Activated CD8-positive, alpha-beta memory T cell treated with anti-CD3 and anti-CD28 coated beads for 1 hour (primary cell): ENCODE data around the gene RGP1.

Source experiments
- DNase-seq, 2 donors: peaks; one replicate each; pipeline ENCODE4 v3.0.0-alpha.2; 2020; ENCODE audit warnings: low read depth in 1 of 2; ENCODE audit errors: extremely low read depth in 1 of 2

RGP1 gene

GRCh38 chr9:35769763-35770162 is 20.7 kb downstream of the RGP1 start:
- no peak for DNase-seq

GRCh38 chr9:35771075-35771433 is 22.0 kb downstream of the RGP1 start:
- no peak for DNase-seq

DNA sequence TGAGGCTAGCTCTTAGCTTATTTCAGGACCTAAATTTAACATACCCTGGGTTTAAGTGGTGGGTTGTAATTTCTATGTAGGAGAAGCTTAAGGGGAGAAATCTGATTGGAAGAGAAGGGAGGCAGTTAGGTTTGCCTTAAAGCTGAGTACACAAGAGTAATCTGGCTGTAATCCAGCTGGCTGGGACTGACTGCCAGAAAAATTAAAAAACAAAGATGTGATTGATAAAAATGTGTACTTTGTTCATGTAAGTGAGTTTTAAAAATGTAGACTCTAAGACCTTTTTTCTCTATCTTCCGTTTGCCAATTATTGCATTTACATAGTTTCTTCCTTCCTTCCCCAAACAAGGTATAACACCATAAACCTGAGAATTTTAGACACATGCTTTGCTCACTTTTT is 22.4 kb downstream of the RGP1 start:
- DNase-seq = no peak

GRCh38 chr9:35771943-35772342 is 22.9 kb downstream of the RGP1 start:
- DNase-seq = no peak

DNA sequence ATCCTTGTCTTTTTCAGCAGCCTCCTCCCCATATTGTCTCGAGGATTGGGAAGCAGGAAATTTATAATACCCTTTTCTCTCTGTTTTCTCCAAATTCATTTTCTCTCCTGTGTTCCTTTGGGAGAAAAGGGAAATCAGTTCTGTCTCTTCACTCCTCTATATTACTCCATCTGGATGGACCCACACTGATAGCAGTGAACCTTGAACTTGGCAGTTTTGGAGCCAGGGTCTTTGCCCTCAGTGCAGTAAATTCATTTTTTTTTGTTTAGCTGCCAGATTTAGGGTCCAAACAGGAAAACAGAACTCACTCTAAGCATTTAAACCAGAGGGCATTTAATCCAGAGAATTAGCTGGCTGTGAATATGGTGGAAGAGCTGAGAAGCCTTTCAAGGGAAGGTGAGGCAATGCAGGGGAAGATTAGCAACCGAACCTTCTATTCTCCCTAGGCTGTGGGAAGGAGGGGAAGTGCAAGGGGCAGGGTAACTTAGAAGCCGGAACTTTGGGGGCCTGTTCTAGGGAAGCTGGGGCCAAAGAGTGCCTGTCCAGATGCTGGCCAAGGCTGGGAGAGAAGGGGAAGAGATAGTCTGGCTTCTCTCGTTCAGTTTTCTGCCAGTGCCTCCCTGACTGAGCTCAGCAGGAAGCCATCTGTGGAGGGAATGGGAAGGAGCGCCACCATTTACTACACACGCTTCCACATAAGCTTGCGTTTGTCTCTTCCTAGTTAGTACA is 26.0 kb downstream of the RGP1 start:
- no peak for DNase-seq

DNA sequence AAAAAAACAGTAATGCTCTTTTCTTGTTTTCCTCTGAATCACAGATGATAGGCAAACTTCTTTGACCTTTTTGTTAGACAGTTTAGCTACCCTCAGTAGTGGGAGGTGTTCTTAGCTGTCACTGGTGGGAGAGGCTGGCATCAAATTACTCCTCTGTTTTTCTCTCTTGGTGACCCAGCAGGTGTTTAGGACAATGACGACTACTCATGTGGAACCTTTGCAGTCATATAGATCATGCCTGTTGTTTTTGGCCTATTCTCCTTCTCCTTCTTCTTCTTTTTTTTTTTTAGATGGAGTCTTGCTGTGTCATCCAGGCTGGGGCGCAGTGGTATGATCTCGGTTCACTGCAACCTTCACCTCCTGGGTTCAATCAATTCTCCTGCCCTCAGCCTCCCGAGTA is 26.9 kb downstream of the RGP1 start:
- no peak for DNase-seq

DNA sequence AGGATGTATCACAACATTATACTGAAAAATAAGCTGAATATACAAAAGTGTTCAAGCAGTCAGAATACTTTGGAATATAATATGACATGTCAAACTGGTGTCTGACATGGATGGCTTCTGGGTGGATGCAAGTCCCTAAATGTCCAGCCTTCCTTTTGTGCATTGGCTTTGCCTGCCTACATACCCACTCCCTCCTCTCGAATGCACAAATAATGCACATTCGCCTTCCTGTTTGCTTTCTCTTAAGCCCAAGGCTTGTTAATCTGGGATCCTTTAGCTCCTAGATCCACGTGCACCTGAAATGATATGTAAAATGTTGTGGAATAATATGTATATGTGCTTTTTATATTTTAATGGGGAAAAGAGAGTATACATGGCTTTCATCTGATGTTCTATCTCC is 29.4 kb downstream of the RGP1 start:
- no peak for DNase-seq

GRCh38 chr9:35781066-35781465 is 32.0 kb downstream of the RGP1 start:
- no peak for DNase-seq

DNA sequence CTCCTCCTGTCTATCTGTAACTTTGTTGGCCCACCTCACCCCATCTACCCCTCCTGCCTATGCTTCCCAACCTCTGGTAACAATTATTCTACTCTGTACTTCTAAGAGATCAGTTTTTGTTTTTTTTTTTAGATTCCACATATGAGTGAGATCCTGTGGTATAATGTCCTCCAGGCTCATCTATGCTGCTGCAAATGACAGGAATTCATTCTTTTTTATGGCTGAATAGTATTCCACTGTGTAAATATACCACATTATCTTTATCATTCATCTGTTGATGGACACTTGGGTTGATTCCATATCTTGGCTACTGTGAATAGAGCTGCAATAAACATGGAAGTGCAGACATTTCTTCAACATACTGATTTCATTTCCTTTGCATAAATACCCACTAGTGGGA is 34.3 kb downstream of the RGP1 start:
- no peak for DNase-seq

DNA sequence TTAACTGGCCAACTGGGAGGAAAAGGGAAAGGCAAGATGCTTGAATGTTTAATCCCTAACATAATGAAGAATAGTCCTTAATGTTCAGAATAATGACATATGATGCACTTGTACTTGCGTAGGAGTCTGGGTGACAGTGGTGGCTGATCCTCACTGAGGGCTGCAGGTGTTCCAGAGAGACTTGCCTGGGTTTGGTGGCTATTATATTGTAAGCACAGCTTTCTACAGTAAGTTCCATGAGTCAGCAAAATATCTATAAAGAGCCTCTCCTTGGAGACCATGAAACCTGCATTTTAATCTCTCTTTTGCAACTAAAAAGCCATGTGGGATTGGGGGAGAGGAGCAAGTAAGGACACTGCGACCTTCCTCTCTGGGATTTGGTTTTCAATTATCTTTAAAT is 40.5 kb downstream of the RGP1 start:
- no peak for DNase-seq

DNA sequence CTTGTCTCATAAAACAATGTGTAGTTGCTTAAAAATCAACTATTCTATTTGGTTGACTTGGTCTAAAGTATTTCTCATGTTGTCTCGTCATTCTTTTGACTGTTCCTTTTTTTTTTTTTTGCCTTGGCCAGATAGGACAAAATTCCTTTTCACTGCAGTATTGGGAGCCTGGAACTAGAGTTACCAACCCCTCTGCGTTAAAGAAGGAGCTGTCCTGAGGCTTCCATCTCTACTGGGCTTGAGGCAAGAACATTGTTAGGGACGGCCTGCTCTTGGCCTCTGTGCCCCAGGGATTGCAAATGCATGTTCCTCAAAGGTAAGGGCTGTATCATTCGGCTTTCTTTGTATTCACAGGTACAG is 40.9 kb downstream of the RGP1 start:
- DNase-seq = no peak

GRCh38 chr9:35790385-35791296 is 41.6 kb downstream of the RGP1 start:
- DNase-seq = peak; percentile 18 to 24

GRCh38 chr9:35791297-35791921 is 42.3 kb downstream of the RGP1 start, which contains the start of gene NPR2:
TSS of gene NPR2 (plus strand) at chr9:35791591. CDS start at chr9:35792409, 818 bp downstream.
- DNase-seq = no peak

DNA sequence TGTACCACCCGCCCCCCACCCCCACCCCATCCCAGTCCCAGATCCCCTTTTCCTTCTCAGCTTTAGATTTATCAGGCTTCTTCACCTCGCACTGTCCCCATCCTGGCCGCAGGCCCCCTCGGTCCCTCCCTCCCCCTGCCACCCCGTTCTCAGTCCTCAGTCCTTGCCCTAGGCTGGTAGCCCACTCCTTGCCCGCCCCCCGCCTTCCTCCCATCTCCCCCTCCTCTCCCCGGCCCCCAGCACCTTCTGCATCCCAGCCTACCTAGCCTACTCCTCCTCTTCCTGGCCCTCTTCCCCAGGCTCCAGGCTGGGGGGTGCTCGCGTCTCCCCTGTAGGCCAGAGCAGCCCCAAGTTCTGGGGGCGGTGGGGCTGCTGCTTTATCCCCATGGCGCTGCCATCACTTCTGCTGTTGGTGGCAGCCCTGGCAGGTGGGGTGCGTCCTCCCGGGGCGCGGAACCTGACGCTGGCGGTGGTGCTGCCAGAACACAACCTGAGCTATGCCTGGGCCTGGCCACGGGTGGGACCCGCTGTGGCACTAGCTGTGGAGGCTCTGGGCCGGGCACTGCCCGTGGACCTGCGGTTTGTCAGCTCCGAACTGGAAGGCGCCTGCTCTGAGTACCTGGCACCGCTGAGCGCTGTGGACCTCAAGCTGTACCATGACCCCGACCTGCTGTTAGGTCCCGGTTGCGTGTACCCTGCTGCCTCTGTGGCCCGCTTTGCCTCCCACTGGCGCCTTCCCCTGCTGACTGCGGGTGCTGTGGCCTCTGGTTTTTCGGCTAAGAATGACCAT is 43.1 kb downstream of the RGP1 start:
- DNase-seq = no peak

- no peak for DNase-seq
Observed at GRCh38 chr9:35792826-35793225, 43.7 kb downstream of the RGP1 start.

DNA sequence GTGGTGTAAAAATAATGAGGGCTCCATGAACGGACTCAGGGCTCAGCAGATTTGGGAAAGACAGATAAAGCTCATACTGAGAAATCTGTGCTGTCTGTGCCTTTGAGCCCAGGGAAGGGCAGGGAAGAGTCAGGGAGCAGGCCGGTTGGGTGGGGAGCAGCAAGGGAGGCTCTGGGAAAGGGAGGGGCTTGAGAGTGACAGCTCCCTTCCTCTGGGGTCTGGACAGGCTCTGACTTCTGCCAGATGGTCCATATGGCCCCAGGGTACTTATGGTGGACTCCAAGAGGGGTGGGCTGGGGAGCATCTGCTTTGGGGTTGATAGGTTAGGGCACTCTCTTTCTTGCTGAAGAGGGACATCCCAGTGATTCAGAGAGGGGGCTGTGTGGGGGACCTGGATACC is 44.4 kb downstream of the RGP1 start:
- no peak for DNase-seq

DNA sequence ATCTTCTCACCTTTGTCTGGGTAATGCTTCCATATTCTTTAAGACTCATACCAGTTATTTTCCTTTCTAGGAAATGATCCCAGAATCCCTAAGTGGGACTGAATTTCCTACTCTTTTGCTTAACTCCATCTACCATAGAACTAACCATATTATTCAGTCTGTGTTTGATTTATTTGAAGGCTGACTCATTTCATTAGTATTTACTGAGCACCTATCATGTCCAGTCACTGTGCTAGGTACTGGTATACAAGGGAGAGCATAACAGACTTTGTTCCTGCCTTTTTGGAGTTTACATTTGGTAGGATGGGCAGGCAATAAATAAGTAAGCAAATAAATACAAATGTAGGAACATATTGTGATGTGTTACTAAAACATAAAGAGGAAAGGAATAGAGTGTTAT is 46.6 kb downstream of the RGP1 start:
- DNase-seq = no peak

DNA sequence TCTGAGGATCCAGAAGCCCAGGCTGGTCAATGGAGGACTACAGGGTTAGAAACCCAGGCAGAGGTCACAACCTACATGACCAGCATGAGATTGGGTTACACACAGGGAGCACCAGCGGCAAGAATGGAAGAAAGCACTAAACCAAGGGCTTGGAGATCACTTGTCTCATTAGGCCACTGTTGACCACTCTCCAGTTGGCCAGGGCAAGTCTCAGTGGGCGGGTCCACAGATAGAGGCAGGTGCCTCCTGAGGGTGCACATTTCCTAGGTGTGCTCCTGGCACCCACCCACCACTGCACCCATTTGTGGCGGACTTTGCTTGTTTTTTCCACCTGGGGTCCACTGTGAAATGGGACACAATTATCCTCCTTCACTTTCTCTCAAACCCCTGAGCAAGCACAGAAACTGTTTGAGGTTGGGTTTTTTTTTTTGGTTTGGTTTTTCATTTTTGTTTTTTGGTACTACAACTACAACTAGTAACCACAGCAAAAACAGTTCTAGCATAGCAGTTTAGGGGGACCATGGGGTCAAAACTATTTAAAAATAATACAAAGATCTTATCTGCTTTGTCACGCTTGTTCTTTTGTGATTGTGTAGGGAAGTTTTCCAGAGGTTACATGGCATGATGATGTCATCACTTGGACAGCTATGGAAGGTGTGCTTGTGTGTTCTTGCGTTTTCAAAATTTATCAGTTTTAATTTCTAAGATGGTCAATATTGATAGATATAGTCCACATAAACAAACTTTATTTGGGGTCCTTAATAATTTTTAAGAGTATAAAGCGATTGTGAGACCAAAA is 48.4 kb downstream of the RGP1 start:
- no peak for DNase-seq

DNA sequence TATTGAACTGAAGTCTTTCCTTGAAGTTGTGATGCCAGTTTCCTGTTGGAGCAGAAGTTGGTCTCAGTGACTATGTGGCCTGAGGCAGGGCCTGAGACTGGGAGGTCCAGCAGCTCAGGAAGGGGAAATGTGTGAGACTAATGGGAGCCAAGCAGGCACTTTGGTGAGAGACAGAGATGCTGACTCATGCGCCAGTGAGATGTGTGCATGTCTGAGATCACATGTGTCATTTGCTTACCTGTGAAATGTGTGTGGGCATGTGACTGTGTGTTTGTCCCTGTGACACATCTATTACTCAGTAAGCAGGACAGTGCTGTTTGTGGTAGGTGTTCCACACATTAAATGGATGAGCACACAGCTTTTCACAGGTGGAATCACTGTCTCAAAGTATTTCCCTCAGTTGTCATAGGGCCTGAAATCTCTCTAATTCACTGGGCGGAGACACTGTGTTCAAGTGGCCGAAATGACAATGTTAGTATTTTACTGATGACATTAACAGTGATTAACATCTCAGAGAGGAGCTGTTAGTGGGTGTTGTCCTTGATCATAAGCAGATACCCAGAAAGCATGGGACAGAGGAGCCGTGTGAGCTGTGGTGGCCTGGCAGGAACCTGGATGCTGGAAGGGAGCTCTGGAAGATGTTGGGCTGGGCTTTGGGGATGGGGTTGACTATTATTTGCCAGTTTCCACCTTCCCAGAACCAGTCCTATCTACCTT is 49.7 kb downstream of the RGP1 start:
- DNase-seq = no peak

DNA sequence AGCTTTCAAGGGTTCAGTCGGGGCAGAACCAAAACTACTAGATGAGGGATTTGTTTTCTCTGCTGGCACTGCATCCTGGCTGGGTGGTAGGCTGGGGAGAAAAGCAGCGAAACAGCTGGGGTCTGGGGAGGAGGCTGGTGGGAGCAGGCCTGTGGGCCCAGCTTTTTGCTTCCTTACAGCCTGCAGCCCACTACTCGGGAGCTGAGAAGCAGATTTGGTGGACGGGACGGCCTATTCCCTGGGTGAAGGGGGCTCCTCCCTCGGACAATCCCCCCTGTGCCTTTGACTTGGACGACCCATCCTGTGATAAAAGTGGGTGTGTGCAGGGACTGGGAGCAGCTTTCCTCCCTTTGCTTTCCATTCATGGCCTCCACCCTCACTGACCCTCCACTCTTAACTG is 51.4 kb downstream of the RGP1 start:
- no peak for DNase-seq
